B cell (primary cell): ENCODE measurements around the gene AMDHD1. TPM values are rescaled to one million over a fixed set of nuclear protein-coding genes. Genes with fewer than 3 reads are reported as not detected.

ENCODE experiments used
- ATAC-seq: fragments of 200-7000 bp; cut with Tn5 transposase; one replicate; pipeline ENCODE4 v1.10.0; 2021; ENCODE audit warnings: low read depth, mild to moderate bottlenecking, moderate number of reproducible peaks, moderate library complexity
- CTCF ChIA-PET: fragments of 350-600 bp; sonication (Branson Sonifier 250); formaldehyde crosslinking; loops from one replicate; lab custom pipeline; 2021; ENCODE audit warnings: antibody characterized with exemption, inconsistent platforms; lab: Charles Lee
- POLR2A ChIA-PET: fragments of 350-600 bp; sonication (Branson Sonifier 250); formaldehyde crosslinking; loops from one replicate; lab custom pipeline; 2021; ENCODE audit warnings: antibody characterized with exemption; lab: Charles Lee
- DNase-seq: peaks from one replicate; pipeline ENCODE4 v3.0.0; 2013
- H2AFZ ChIP-seq: 2 replicates; pipeline ENCODE4 v1.6.1; 2012; ENCODE audit warnings: mild to moderate bottlenecking, low read depth, low read length; ENCODE audit not compliant: insufficient read depth, poor library complexity, severe bottlenecking
- H3K27ac ChIP-seq, 2 donors: 1 replicate in 1 of 2; 2 replicates in 1 of 2; pipeline ENCODE4 v1.5.1; 2012 to 2013; ENCODE audit warnings: low read length in 2 of 2, mild to moderate bottlenecking in 2 of 2, moderate library complexity in 1 of 2
- H3K27me3 ChIP-seq, 4 experiments: fragments of 200-600 bp in 1 of 4; sonication (generic) in 1 of 4; replicated peaks in 1 of 4; 1 replicate in 2 of 4; 2 replicates in 2 of 4; pipeline versions ENCODE4 v1.6.1 to v1.7.0; 2013 to 2016; ENCODE audit warnings: low read length in 3 of 4, mild to moderate bottlenecking in 2 of 4, mixed read lengths in 1 of 4, moderate library complexity in 1 of 4; ENCODE audit not compliant: insufficient read depth in 4 of 4, control insufficient read depth in 3 of 4; ENCODE audit errors: control extremely low read depth in 1 of 4
- H3K36me3 ChIP-seq, 2 experiments: replicated peaks in 1 of 2; 1 replicate in 1 of 2; 2 replicates in 1 of 2; pipeline versions ENCODE4 v1.6.1 to v1.7.1; 2013; ENCODE audit warnings: low read length in 1 of 2; ENCODE audit not compliant: insufficient read depth in 2 of 2, control insufficient read depth in 1 of 2; ENCODE audit errors: control extremely low read depth in 1 of 2, extremely low read depth in 1 of 2
- H3K4me1 ChIP-seq, 2 donors: fragments of 200-600 bp in 1 of 2; sonication (generic) in 1 of 2; 1 replicate in 1 of 2; 2 replicates in 1 of 2; pipeline versions ENCODE4 v1.5.1 to v1.6.1; 2013 to 2017; ENCODE audit warnings: low read length in 2 of 2; ENCODE audit not compliant: control insufficient read depth in 2 of 2, insufficient read depth in 2 of 2
- H3K4me2 ChIP-seq: replicated peaks from 2 replicates; pipeline ENCODE3; 2012; ENCODE audit warnings: mild to moderate bottlenecking, low read depth, low read length; ENCODE audit not compliant: poor library complexity, severe bottlenecking
- H3K4me3 ChIP-seq, 5 experiments: fragments of 200-600 bp in 1 of 5; sonication (generic) in 1 of 5; 1 replicate in 3 of 5; 2 replicates in 2 of 5; pipeline versions ENCODE4 v1.5.1 to v1.7.0; 2011 to 2016; ENCODE audit warnings: low read length in 4 of 5, mild to moderate bottlenecking in 4 of 5, low read depth in 2 of 5, control low read depth in 1 of 5, moderate library complexity in 1 of 5; ENCODE audit not compliant: insufficient read depth in 1 of 5; ENCODE audit errors: control extremely low read depth in 1 of 5, extremely low read depth in 1 of 5
- H3K79me2 ChIP-seq: fragments of 200-600 bp; sonication (generic); one replicate; pipeline ENCODE4 v1.6.0; 2016; ENCODE audit warnings: low read length; ENCODE audit not compliant: control insufficient read depth, insufficient read depth
- H3K9ac ChIP-seq: fragments of 200-600 bp; sonication (generic); 2 replicates; pipeline ENCODE4 v1.6.1; 2017; ENCODE audit warnings: mild to moderate bottlenecking, low read length, moderate library complexity
- H3K9me3 ChIP-seq, 3 donors: one replicate each; pipeline versions ENCODE4 v1.6.1 to v1.7.1; 2013; ENCODE audit warnings: low read length in 2 of 3; ENCODE audit not compliant: control insufficient read depth in 2 of 3, insufficient read depth in 1 of 3; ENCODE audit errors: control extremely low read depth in 1 of 3
- H4K20me1 ChIP-seq: 2 replicates; pipeline ENCODE4 v1.6.0; 2012; ENCODE audit warnings: mild to moderate bottlenecking, low read length; ENCODE audit not compliant: insufficient read depth, control insufficient read depth, poor library complexity, severe bottlenecking
- H3K27ac Mint-ChIP-seq: one replicate; pipeline ENCODE4 v1.8.0; 2021; ENCODE audit warnings: mixed read lengths
- H3K27me3 Mint-ChIP-seq: one replicate; pipeline ENCODE4 v1.8.0; 2021; ENCODE audit warnings: mixed read lengths
- H3K4me1 Mint-ChIP-seq: one replicate; pipeline ENCODE4 v1.8.0; 2021; ENCODE audit warnings: mixed read lengths
- H3K4me3 Mint-ChIP-seq: one replicate; pipeline ENCODE4 v1.8.0; 2021; ENCODE audit warnings: mixed read lengths
- H3K9me3 Mint-ChIP-seq: one replicate; pipeline ENCODE4 v1.8.0; 2022; ENCODE audit warnings: mixed read lengths; ENCODE audit not compliant: insufficient read depth
- EZH2 ChIP-seq: IDR thresholded peaks from 2 replicates; pipeline ENCODE4 v1.6.1; 2012; ENCODE audit warnings: borderline replicate concordance, low read depth, mild to moderate bottlenecking, moderate library complexity, low read length; ENCODE audit not compliant: insufficient read depth, poor library complexity, severe bottlenecking
- WGBS: methylation state at CpG from one replicate; pipeline ENCODE4 v1.1.5; 2013; ENCODE audit warnings: missing lambda C conversion rate; ENCODE audit not compliant: insufficient coverage; 5-methylcytosine and 5-hydroxymethylcytosine counted together
- intact Hi-C: fragments of 100-400 bp; cut with micrococcal nuclease; formaldehyde crosslinking; loops from one replicate; pipeline ENCODE4 v1.10.0; 2022
- polyA plus RNA-seq: library from polyadenylated mRNA; depleted of rRNA; stranded (reverse); fragments of >200 nt; gene quantifications from 2 replicates; pipeline ENCODE4 v1.2.3, GENCODE V29; 2012
- total RNA-seq, 2 donors: library from RNA; stranded (reverse); fragments of 120-200 nt in 1 of 2; gene quantifications; 1 replicate in 1 of 2; 2 replicates in 1 of 2; pipeline versions ENCODE4 v1.2.3 to v1.2.4, GENCODE V29; 2013 to 2022
- TF ChIP-seq, protein P1 (sequence below): fragments of 200-600 bp; IDR thresholded peaks from one replicate; pipeline ENCODE4 v1.8.0; 2022; ENCODE audit warnings: antibody characterized with exemption, mild to moderate bottlenecking

The AMDHD1 gene
- total and polyA plus RNA-seq, 2 donors (not counting 1 experiment from before 2014, with no cell fraction given), result 1.5 to 2.3 TPM

- WGBS, result 87% methylated on average over 5 of the region's 7 CpGs
- H3K27me3 ChIP-seq, result no peaks in the 10 kb centered on the region
- TF ChIP-seq, protein P1, sequence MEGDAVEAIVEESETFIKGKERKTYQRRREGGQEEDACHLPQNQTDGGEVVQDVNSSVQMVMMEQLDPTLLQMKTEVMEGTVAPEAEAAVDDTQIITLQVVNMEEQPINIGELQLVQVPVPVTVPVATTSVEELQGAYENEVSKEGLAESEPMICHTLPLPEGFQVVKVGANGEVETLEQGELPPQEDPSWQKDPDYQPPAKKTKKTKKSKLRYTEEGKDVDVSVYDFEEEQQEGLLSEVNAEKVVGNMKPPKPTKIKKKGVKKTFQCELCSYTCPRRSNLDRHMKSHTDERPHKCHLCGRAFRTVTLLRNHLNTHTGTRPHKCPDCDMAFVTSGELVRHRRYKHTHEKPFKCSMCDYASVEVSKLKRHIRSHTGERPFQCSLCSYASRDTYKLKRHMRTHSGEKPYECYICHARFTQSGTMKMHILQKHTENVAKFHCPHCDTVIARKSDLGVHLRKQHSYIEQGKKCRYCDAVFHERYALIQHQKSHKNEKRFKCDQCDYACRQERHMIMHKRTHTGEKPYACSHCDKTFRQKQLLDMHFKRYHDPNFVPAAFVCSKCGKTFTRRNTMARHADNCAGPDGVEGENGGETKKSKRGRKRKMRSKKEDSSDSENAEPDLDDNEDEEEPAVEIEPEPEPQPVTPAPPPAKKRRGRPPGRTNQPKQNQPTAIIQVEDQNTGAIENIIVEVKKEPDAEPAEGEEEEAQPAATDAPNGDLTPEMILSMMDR, result no peak
- no peak for TF ChIP-seq EZH2
- Mint-ChIP-seq H3K4me1 (peaks cover 8% of the 10 kb centered on the region), H3K27ac (no peak within 1 kb of the TSS), H3K9me3 (no peaks in the 10 kb centered on the region), H3K4me3 (no peak within 1 kb of the TSS), H3K27me3 (no peaks in the 10 kb centered on the region)
- DNase-seq, result no peak
- POLR2A ChIA-PET, result no interaction called here
- H3K9ac ChIP-seq, result no peak within 1 kb of the TSS
- no peak within 1 kb of the TSS for H3K4me2 ChIP-seq
- H3K9me3 ChIP-seq, result no peaks in the 10 kb centered on the region
- intact Hi-C loops, result loop anchor here (5.0 kb wide), 1 partner anchor 879 kb away; no protein-coding TSS in a partner anchor
- H3K4me3 ChIP-seq, result peak within 1 kb of the TSS in 1 of 5 experiments; percentile 30
- no peaks in the 10 kb centered on the region for H4K20me1 ChIP-seq
- CTCF ChIA-PET, result interaction anchor here (1.2 to 4.8 kb wide), 3 partner anchors 78 to 219 kb away, joined by 3 to 112 read pairs (median 3); no protein-coding TSS in a partner anchor
- H3K27ac ChIP-seq, result no peak within 1 kb of the TSS
- peaks cover 0 to 5% of the 10 kb centered on the region in 2 donors for H3K4me1 ChIP-seq
- ATAC-seq, result no peak
- no peaks in the 10 kb centered on the region for H3K79me2 ChIP-seq
- H3K36me3 ChIP-seq, result peaks cover 0 to 11% of the 10 kb centered on the region in 2 experiments
- no peak within 1 kb of the TSS for H2AFZ ChIP-seq
Measured at GRCh38 chr12:95996034-95996658, 53.0 kb downstream of the AMDHD1 start, which contains the start of gene HAL. HAL (minus strand) TSS chr12:95996344; CDS start chr12:95995910, 434 bp downstream.

GRCh38 chr12:95997276-95997675 is 54.1 kb downstream of the AMDHD1 start:
- ATAC-seq, result no peak
- ChIA-PET POLR2A (no interaction called here), CTCF (interaction anchor here (1.2 to 4.8 kb wide), 2 partner anchors 80 to 218 kb away, joined by 3 to 112 read pairs; no protein-coding TSS in a partner anchor)
- TF ChIP-seq, protein P1, result no peak
- TF ChIP-seq EZH2, result no peak
- Mint-ChIP-seq H3K27me3 (no peaks in the 10 kb centered on the region), H3K27ac (no peak overlapping the region), H3K9me3 (no peaks in the 10 kb centered on the region), H3K4me1 (peaks cover 8% of the 10 kb centered on the region), H3K4me3 (no peak overlapping the region)
- intact Hi-C loops, result loop anchor here (5.0 kb wide), 1 partner anchor 880 kb away; no protein-coding TSS in a partner anchor
- Histone ChIP-seq H3K27ac (no peak overlapping the region), H3K9ac (no peak overlapping the region), H3K27me3 (no peaks in the 10 kb centered on the region), H3K4me1 (peaks cover 0 to 5% of the 10 kb centered on the region in 2 donors), H3K79me2 (no peaks in the 10 kb centered on the region), H3K4me2 (no peak overlapping the region), H3K4me3 (no peak overlapping the region), H2AFZ (no peak overlapping the region), H3K36me3 (peaks cover under 1 to 16% of the 10 kb centered on the region in 2 experiments), H4K20me1 (no peaks in the 10 kb centered on the region), H3K9me3 (no peaks in the 10 kb centered on the region)
- WGBS, result 90% methylated on average over 3 of the region's 3 CpGs
- no peak for DNase-seq
